Measurements from ENCODE around the gene TBCE. TPM values are rescaled to one million over a fixed set of nuclear protein-coding genes. Genes with fewer than 3 reads are reported as not detected.

TBCE gene
- total RNA-seq, 1 experiment from 2014 or later, result 20.8 TPM

DNA sequence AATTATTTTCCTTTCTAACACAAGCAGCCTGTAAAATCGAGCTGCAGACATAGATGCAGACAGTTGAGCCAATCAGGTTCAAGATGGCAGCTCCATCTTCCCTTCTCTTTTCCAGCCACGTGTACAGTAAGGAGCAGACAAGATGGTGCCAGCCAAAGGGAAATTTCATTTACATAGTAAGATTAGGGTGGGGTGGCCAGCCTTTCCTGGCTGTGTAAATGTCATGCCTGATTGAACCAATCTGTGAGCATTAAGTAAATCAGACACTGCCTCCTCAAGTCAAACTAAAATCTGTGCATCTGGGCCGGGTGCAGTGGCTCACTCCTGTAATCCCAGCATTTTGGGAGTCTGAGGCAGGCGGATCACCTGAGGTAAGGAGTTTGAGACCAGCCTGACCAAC is 60.2 kb downstream of the TBCE start:
- ATAC-seq (no peak), DNase-seq (ENCODE audit: low read depth, low spot score) (no peak)
- Histone ChIP-seq H4K20me1 (ENCODE audit: insufficient read depth) (no peaks in the 10 kb centered on the region), H3K9ac (ENCODE audit: low read length) (no peak overlapping the region), H3K4me3 (replicated peaks in 1 of 2; ENCODE audit: low read depth in 1 of 2, low read length in 2 of 2) (no peak overlapping the region), H3K4me2 (ENCODE audit: low read length) (no peak overlapping the region), H3K27ac (ENCODE audit: low read depth, low read length) (no peak overlapping the region), H3K4me1 (ENCODE audit: control insufficient read depth in 1 of 2, insufficient read depth in 2 of 2, low read length in 2 of 2) (peaks cover 20 to 23% of the 10 kb centered on the region in 2 experiments), H3K9me3 (ENCODE audit: control insufficient read depth in 1 of 2, insufficient read depth in 1 of 2, low read depth in 1 of 2, low read length in 2 of 2) (no peaks in the 10 kb centered on the region), H2AFZ (ENCODE audit: low read depth, low read length, poor library complexity, severe bottlenecking) (no peak overlapping the region), H3K9me2 (ENCODE audit: insufficient read depth) (no peaks in the 10 kb centered on the region), H3K79me2 (ENCODE audit: insufficient read depth, low read length) (no peaks in the 10 kb centered on the region; the same call in 1 of the 2 replicates), H3K36me3 (ENCODE audit: control insufficient read depth in 1 of 2, insufficient read depth in 2 of 2, low read length in 2 of 2) (no peaks in the 10 kb centered on the region), H3K27me3 (ENCODE audit: insufficient read depth, low read length) (no peaks in the 10 kb centered on the region)
- no TSS peak for BruUV-seq (replicated peaks)
- intact Hi-C loops (cut with micrococcal nuclease), result no loop called here
- CTCF ChIA-PET, result interaction anchor here (1.0 to 2.1 kb wide), 2 partner anchors 11 to 12 kb away, joined by 4 to 8 read pairs; no protein-coding TSS in a partner anchor
- TF ChIP-seq TCF7L2 (IDR thresholded peaks at IDR 0.05; ENCODE audit: borderline replicate concordance, extremely low read depth, insufficient read depth, insufficient read length), result no peak
- no peak for TF ChIP-seq SRF (IDR thresholded peaks at IDR 0.05; ENCODE audit: low read depth)
- TF ChIP-seq YY1 (IDR thresholded peaks at IDR 0.05; ENCODE audit: extremely low read depth, insufficient replicate concordance, low read depth, low read length), result no peak
- no peak for TF ChIP-seq SIN3A (IDR thresholded peaks at IDR 0.05; ENCODE audit: low read depth)
- TF ChIP-seq CBX3 (IDR thresholded peaks at IDR 0.05; ENCODE audit: low read depth), result no peak
- no peak for TF ChIP-seq POLR2A (IDR thresholded peaks at IDR 0.05; ENCODE audit: borderline replicate concordance, extremely low read depth, insufficient read depth, insufficient read length)
- RAD21 ChIA-PET (ENCODE audit: low non-redundant PET in 1 of 2, low total read pairs in 2 of 2, uncharacterized antibody in 2 of 2, unreplicated experiment in 2 of 2), result no interaction called here
- POLR2A ChIA-PET, result no interaction called here

DNA sequence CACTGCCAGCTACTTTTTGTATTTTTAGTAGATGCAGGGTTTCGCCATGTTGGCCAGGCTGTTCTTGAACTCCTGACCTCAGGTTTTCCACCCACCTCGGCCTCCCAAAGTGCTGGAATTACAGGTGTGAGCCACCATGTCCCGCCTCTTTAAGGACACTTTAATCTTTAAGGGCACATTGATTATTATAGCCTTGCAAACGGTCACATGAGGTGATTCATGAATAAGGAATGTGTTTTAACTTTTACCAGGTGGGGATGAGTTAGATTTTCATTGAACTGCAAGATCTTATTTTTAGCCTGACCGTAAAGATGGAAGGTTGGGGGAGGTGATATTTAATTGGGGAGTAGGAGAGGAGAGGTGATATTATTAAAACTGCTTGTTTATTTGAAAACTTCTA is 61.9 kb downstream of the TBCE start:
- Histone ChIP-seq H3K9me2 (ENCODE audit: insufficient read depth) (no peaks in the 10 kb centered on the region), H3K4me3 (replicated peaks in 1 of 2; ENCODE audit: low read depth in 1 of 2, low read length in 2 of 2) (peak overlapping the region in 1 of 2 experiments; percentile 31; a peak in 2 of 4 replicates), H3K36me3 (ENCODE audit: control insufficient read depth in 1 of 2, insufficient read depth in 2 of 2, low read length in 2 of 2) (no peaks in the 10 kb centered on the region), H3K79me2 (ENCODE audit: insufficient read depth, low read length) (no peaks in the 10 kb centered on the region; the same call in 1 of the 2 replicates), H3K9ac (ENCODE audit: low read length) (no peak overlapping the region), H3K9me3 (ENCODE audit: control insufficient read depth in 1 of 2, insufficient read depth in 1 of 2, low read depth in 1 of 2, low read length in 2 of 2) (no peaks in the 10 kb centered on the region), H2AFZ (ENCODE audit: low read depth, low read length, poor library complexity, severe bottlenecking) (no peak overlapping the region), H4K20me1 (ENCODE audit: insufficient read depth) (no peaks in the 10 kb centered on the region), H3K4me1 (ENCODE audit: control insufficient read depth in 1 of 2, insufficient read depth in 2 of 2, low read length in 2 of 2) (peaks cover 20 to 23% of the 10 kb centered on the region in 2 experiments), H3K27ac (ENCODE audit: low read depth, low read length) (no peak overlapping the region; the same call in 1 of the 2 replicates), H3K4me2 (ENCODE audit: low read length) (peak overlapping the region; percentile 56), H3K27me3 (ENCODE audit: insufficient read depth, low read length) (no peaks in the 10 kb centered on the region)
- ChIA-PET CTCF (no interaction called here), POLR2A (no interaction called here), RAD21 (ENCODE audit: low non-redundant PET in 1 of 2, low total read pairs in 2 of 2, uncharacterized antibody in 2 of 2, unreplicated experiment in 2 of 2) (no interaction called here)
- no TSS peak for BruUV-seq (replicated peaks)
- intact Hi-C loops (cut with micrococcal nuclease), result no loop called here
- peak; percentile 70 for ATAC-seq
- no peak for DNase-seq (ENCODE audit: low read depth, low spot score)
- TF ChIP-seq CBX3 (IDR thresholded peaks at IDR 0.05; ENCODE audit: low read depth) (0 out of 2 replicates have a peak, but pooled peaks have one; percentile 23), EGR1 (IDR thresholded peaks at IDR 0.05; ENCODE audit: low read depth) (no peak), TCF7L2 (IDR thresholded peaks at IDR 0.05; ENCODE audit: borderline replicate concordance, extremely low read depth, insufficient read depth, insufficient read length) (no peak), SP1 (IDR thresholded peaks at IDR 0.05; ENCODE audit: low read depth) (no peak), ELF1 (IDR thresholded peaks at IDR 0.05; ENCODE audit: borderline replicate concordance, low read depth) (no peak), CEBPB (IDR thresholded peaks at IDR 0.05; ENCODE audit: low read depth) (no peak), SRF (IDR thresholded peaks at IDR 0.05; ENCODE audit: low read depth) (no peak), POLR2A (IDR thresholded peaks at IDR 0.05; ENCODE audit: borderline replicate concordance, extremely low read depth, insufficient read depth, insufficient read length) (no peak), YY1 (IDR thresholded peaks at IDR 0.05; ENCODE audit: extremely low read depth, insufficient replicate concordance, low read depth, low read length) (no peak), EZH2 (IDR thresholded peaks at IDR 0.05) (no peak), EZH2phosphoT487 (IDR thresholded peaks at IDR 0.05; ENCODE audit: borderline replicate concordance) (no peak)
- TF ChIP-seq, protein P1, sequence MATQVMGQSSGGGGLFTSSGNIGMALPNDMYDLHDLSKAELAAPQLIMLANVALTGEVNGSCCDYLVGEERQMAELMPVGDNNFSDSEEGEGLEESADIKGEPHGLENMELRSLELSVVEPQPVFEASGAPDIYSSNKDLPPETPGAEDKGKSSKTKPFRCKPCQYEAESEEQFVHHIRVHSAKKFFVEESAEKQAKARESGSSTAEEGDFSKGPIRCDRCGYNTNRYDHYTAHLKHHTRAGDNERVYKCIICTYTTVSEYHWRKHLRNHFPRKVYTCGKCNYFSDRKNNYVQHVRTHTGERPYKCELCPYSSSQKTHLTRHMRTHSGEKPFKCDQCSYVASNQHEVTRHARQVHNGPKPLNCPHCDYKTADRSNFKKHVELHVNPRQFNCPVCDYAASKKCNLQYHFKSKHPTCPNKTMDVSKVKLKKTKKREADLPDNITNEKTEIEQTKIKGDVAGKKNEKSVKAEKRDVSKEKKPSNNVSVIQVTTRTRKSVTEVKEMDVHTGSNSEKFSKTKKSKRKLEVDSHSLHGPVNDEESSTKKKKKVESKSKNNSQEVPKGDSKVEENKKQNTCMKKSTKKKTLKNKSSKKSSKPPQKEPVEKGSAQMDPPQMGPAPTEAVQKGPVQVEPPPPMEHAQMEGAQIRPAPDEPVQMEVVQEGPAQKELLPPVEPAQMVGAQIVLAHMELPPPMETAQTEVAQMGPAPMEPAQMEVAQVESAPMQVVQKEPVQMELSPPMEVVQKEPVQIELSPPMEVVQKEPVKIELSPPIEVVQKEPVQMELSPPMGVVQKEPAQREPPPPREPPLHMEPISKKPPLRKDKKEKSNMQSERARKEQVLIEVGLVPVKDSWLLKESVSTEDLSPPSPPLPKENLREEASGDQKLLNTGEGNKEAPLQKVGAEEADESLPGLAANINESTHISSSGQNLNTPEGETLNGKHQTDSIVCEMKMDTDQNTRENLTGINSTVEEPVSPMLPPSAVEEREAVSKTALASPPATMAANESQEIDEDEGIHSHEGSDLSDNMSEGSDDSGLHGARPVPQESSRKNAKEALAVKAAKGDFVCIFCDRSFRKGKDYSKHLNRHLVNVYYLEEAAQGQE (IDR thresholded peaks at IDR 0.05; ENCODE audit: low read depth), result no peak
- TF ChIP-seq, protein P2, sequence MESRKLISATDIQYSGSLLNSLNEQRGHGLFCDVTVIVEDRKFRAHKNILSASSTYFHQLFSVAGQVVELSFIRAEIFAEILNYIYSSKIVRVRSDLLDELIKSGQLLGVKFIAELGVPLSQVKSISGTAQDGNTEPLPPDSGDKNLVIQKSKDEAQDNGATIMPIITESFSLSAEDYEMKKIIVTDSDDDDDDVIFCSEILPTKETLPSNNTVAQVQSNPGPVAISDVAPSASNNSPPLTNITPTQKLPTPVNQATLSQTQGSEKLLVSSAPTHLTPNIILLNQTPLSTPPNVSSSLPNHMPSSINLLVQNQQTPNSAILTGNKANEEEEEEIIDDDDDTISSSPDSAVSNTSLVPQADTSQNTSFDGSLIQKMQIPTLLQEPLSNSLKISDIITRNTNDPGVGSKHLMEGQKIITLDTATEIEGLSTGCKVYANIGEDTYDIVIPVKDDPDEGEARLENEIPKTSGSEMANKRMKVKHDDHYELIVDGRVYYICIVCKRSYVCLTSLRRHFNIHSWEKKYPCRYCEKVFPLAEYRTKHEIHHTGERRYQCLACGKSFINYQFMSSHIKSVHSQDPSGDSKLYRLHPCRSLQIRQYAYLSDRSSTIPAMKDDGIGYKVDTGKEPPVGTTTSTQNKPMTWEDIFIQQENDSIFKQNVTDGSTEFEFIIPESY (IDR thresholded peaks at IDR 0.05; ENCODE audit: extremely low read depth, insufficient replicate concordance, low read length), result no peak

All from HCT116 (cell line).